SIG-M5 treated with dmso at 0.1 percent for 504 hours (cell line): Measurements from ENCODE around the gene WDR4.
"Not testable (repeated sequence)": the region's sequence is repeated elsewhere in the genome, so short reads cannot be mapped to it uniquely, and the experiment has no call there.

Experiments
- DNase-seq: peaks from one replicate; lab custom pipeline; 2025; ENCODE audit not compliant: unreplicated experiment; lab: John Stamatoyannopoulos, UW

WDR4 gene

DNA sequence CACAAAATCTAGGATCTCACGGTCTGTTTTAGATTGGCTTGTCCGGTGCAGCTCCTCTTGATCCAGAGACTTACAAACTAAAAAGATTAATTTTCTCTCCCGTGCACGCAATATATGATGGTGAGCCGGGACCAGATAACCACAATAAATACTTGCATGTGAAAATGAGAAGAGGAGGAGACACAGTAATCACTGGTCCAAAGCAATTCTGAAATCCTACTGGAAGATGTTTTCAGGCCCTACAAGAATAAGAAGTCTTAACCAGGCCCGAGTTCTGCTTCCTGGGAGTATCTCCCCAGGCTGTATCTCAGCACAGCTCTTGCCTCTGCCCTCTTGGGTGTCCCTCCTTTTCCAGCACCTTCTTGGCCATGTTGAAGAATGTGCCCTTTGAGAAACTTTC is 1.0 kb upstream of the WDR4 start:
- no peak for DNase-seq

DNA sequence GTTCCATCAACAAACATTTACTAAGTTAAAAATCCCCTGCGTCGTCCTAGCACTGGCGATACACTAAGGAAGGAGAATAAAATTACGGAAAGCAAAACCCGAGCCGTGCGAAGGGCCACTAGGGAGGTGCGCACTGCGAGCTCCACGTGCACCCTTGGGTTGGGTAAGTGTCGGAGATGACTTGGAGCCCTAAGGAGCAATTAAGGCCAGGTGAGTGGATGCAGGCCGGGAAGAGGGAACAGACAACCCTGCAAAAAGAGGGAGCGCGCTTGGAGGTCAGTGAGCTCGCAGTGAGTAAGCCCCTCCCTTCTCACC is 704 bp downstream of the WDR4 start:
- no peak for DNase-seq

DNA sequence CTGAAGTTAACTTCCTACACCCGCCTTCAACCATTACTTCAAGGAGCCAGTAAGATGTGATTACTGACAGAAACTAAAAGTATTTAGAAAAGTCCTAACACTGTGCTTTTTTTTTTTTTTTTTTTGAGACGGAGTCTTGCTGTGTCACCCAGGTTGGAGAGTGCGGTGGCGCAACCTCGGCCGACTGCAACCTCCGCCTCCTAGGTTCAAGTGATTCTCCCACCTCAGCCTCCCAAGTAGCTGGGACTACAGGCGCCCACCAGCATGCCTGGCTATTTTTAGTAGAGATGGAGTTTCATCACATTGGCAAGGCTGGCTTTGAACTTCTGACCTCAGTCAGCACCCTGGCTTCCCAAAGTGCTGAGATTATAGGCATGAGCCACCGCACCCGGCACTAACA is 3.5 kb downstream of the WDR4 start:
- DNase-seq: not testable (repeated sequence)

DNA sequence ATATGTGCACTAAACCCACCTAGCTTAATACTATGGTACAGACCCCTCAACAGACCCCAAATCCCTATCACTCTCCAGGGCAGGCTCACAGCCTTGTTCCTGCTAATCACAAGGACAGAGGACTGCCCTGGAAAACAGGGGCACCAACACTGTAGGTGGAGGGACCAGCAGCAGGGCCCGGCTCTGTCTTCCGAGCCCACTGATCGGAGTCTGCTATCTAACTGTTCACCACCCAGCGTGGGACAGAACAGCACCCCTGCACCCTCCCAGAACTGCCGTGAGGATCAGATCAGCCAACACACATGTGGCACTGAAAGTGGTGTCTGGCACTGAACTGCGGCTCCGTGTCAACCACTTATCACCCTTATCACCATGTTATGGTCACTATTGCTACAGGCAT is 6.2 kb downstream of the WDR4 start:
- no peak for DNase-seq

- DNase-seq: no peak
Measured at GRCh38 chr21:42868196-42868595, 11.1 kb downstream of the WDR4 start.

DNA sequence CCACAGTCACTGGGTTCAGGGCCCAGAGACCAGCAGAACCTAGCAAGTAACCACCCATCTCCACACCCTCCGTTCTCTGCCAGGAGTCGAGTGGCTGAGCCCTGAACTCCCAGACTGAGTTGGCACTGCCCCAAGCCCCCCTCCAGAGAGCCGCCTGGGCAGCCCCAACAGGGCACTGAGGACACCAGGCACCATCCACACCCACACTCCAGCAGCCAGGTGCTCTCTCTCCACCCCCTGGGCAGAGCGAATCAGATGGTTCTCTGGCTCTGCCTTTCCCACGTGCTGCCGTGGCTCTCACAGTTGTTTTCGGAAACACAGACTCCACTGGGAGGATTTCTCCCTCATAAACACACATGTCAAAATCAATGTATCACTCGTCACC is 13.6 kb downstream of the WDR4 start:
- no peak for DNase-seq

- DNase-seq: no peak
Measured at GRCh38 chr21:42864815-42865775, 14.2 kb downstream of the WDR4 start.

GRCh38 chr21:42864286-42864685 is 15.1 kb downstream of the WDR4 start:
- DNase-seq: no peak

GRCh38 chr21:42863504-42863870 is 15.9 kb downstream of the WDR4 start:
- DNase-seq: no peak

- no peak for DNase-seq
Measured at GRCh38 chr21:42862774-42863503, 16.4 kb downstream of the WDR4 start.

GRCh38 chr21:42861848-42862400 is 17.4 kb downstream of the WDR4 start:
- no peak for DNase-seq

DNA sequence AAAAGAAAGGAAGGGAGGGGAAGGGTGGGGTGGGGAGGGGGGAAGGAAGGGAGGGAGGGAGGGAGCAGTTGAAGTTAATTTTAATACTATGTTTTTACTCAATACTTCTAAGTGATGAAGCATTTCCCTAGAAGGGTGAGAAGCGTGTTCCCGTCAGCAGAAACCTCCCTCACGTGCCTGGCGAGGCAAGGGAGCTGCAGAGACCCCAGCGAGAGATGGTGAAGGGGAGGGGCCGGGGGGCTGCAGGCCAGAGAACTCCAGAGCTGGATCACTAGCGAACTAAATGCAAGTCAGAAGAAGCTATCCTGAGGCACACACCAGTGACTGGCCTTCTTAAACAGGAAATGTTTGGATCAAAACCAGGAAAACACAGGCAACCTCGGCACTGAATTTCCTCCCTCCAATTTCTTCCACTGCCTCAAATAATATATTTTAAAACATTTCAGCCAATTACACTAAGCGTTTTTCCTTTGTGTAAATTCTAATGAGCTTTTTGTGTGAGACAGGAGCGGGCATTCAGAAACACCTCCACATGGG is 18.0 kb downstream of the WDR4 start:
- DNase-seq: no peak

DNA sequence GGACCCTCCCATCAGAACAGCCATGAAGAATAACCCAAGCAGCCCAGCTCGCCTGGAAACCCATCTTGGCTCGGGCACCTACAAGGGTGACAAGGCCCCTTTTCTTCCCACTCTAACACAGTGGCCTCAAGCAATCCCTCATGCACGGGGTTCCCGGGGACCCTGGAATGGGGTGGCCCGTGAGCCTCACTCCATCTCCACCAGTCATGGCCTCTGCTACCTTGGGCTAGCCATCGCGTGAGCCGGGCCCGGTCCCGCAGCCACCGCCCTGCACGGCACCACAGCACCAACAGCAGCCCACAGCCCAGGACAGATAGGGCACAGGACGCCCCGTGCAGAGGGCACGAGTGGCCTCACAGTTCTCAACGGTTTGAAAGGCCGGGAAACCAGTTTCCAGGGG is 19.0 kb downstream of the WDR4 start:
- no peak for DNase-seq

DNA sequence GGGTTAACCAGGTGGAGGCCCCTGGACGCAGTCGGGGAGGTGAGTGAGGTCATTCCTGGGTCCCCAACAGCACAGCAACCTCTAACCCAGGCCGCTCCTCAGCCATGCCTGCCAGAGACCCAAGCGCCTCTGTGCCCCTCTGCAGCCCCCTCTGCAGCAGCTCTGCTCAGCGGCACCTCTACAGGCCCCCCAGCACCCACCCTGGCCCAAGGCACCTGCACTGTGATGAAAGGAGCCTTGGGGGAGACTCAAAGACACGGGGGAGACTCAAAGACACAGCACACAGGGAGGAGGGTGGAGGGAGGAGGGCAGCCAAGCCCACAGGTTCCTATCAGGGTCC is 19.5 kb downstream of the WDR4 start:
- DNase-seq: no peak

DNA sequence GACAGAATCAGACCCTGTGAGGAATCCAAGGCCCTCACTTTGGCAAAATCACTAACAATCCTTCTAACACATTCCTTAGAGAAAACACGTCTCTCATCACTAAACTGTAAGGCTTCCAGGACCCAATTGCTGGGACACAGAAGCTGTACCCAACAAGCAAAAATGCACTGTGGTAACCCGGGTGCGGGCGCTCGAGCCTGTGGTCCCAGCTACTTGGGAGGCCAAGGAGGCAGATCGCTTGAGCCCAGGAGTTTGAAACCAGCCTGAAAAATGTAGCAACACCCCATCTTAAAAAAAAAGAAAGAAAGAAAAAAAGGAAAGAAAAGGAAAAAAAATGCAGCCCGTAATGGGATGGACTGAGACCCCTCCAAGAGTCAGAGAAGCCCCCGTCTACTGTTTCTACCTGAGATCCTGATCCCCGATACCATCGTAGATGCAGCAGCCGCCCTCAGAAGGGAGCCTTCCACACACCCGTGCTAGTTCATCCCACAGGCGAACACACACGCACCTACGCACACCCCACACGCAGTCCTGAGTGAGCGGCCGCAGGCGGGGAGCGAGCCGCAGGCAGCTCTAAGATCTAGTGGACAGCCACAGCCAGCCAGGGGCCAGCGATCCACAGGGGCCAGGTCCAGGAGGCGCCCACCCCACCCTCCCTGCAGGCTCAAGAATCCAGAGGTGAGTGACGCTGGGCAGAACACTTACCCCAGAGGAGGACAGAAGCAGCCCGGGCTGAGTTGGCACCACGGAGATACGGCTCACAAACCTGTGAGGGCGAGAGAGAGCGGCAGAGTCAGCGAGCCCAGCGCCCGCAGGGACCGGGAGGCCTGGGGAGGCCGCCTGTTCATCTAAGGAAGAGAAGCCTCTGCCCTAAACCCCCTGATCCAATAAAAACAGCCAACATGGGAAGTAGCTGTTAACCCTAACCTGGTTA is 20.1 kb downstream of the WDR4 start:
- no peak for DNase-seq

DNA sequence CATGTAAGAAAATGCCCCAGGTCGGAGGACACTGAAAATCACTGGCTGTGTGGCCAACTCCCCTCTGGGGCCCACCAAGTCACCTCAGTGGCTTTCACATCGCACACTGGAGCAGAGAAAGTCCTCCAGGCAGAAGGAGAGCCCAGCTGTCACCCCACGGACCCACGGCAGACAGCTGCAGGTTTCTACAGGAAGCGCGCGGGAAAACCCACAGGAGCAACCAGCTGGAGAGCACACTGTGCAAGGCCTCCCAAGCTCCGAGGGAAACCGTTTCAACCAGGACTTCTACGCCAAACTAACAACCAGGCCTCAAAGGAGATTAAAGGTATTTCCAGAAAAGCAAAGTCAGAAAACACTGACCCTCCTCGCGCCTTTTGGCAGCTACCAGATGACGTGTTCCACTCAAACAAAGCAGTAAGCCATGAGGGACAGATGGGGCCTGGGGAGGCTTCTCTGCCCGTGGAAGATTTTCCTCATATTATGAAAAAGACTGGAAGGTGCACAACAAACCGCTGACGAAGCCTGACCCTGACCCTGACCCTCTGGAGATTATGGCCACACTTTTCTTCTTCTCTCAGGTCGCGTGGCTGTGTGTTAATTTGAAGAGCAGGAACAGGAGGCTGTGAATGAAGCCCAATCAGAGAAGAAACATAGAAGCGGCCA is 21.0 kb downstream of the WDR4 start:
- no peak for DNase-seq

- no peak for DNase-seq
Measured at GRCh38 chr21:42857216-42857615, 22.1 kb downstream of the WDR4 start.

- DNase-seq: no peak
Measured at GRCh38 chr21:42855937-42856335, 23.4 kb downstream of the WDR4 start.

GRCh38 chr21:42855171-42855936 is 24.0 kb downstream of the WDR4 start:
- DNase-seq: no peak
